HG02973 (cell line): ENCODE measurements around the gene ZFP64.
"Not testable (repeated sequence)": the region's sequence is repeated elsewhere in the genome, so short reads cannot be mapped to it uniquely, and the experiment has no call there.

Experiments
- ATAC-seq: cut with Tn5 transposase; IDR thresholded peaks from one replicate; pipeline ENCODE4 v1.9.1; 2021; ENCODE audit warnings: moderate library complexity; ENCODE audit not compliant: unreplicated experiment

Gene ZFP64

GRCh38 chr20:52207020-52207810 is 15.6 kb upstream of the ZFP64 start:
- ATAC-seq, result no peak

DNA sequence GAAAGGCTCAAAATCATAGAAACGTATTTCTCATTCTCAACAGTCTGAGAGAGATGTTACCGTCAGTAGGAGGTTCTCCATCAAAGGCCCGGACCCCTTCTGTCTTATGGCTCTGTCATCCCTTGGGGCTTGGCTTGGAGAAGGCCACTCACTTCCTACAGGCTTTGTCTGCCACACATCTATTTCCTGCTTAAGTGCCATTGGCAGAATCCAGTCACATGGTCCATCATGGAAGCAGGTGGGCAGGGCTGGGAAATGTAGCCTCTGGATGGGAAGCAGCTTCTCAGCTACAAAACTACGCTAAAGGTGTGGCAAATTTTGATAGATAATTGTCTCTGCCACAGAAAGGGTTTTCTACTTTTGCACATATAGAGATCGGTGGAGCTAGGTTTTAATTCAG is 12.6 kb upstream of the ZFP64 start:
- no peak for ATAC-seq

DNA sequence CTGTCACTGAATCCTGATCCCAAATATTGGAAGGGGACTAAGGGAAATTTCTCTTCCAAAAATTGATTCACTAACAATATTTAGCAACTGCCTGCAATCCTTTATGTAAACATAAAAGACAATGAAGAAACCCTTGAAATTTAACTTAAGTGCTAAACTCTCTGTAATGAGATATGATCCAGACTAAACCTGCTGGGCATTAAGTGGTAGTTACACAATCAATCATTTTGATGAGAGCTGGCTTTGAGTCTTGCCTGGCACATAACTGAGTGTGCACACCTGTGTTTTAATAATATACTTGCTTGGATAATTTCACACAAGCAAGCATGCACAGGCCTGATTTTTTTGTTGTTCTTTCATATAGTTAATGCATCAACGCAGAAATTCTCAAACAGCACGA is 9.8 kb upstream of the ZFP64 start:
- no peak for ATAC-seq

GRCh38 chr20:52200870-52201269 is 9.3 kb upstream of the ZFP64 start:
- ATAC-seq, result no peak

GRCh38 chr20:52196845-52197244 is 5.3 kb upstream of the ZFP64 start:
- no peak for ATAC-seq

GRCh38 chr20:52193886-52194545 is 2.4 kb upstream of the ZFP64 start:
- no peak for ATAC-seq

DNA sequence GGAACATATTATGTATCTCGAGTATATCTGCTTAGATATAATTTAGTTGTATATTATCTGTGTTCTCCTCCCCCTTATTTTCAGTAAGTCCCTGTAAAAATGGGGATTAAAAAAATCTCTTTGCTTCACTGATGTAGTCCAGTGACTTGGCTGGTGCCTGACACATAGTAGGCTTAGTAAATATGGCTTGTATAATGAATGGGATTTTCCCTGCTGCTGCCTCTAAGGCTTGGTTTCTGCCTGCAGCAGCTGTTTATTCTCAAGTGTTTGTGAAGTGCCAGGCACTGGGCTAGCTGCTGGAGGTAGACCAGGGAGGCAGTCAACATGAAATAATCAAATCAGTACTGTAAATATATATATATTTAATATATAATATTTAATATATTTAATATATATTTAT is 1.6 kb upstream of the ZFP64 start:
- no peak for ATAC-seq

DNA sequence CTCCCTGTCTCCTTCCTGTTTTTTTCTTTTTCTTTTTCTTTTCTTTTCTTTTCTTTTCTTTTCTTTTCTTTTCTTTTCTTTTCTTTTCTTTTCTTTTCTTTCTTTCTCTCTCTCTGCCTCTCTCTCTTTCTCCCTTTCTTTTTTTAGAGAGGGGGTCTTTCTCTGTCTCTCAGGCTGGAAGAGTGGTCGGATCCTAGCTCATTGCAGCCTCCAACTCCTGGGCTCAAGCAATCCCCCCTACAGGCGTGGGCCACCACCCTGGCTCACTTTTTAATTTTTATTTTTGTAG is 1.1 kb upstream of the ZFP64 start:
- not testable (repeated sequence) for ATAC-seq

DNA sequence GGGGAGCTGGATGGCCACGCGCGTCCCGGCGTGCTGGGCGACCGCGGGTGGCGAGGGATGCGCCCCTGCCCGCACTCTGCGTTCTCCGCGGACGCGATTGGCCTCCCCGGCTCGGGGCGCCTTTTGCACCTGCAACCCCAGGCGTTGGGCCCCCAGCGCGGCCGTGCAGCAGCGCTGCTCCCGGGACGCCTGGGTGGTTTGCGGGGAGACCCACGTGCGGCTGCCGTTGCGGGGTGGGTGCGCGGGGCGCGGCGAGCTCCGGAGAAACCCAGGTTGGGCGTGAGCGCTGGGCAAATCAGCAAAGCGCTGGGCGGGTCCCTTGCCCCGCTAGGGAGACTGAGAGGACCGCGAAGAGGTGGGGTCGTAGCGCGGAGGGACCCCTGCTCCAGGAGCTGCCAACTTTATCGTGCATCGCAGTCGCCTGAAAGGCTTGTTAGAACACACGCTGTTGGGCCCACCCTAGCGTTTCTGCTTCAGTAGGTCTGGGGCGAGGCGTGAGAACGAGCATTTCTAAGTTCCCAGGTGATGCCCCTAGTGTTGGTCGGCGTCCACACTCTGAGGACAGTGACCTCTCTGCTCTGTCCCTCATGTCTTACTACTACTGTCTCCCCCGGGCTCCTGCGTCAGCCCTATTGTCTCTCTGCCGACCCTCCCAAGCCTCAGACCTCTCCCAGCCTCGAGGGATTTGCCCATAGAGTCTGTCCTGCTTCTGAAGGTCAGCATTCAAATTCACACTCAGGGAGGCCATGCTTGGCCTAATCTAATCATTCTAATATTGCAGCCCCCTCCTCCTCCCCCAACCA is 538 bp upstream of the ZFP64 start:
- ATAC-seq, result peak; percentile 31

DNA sequence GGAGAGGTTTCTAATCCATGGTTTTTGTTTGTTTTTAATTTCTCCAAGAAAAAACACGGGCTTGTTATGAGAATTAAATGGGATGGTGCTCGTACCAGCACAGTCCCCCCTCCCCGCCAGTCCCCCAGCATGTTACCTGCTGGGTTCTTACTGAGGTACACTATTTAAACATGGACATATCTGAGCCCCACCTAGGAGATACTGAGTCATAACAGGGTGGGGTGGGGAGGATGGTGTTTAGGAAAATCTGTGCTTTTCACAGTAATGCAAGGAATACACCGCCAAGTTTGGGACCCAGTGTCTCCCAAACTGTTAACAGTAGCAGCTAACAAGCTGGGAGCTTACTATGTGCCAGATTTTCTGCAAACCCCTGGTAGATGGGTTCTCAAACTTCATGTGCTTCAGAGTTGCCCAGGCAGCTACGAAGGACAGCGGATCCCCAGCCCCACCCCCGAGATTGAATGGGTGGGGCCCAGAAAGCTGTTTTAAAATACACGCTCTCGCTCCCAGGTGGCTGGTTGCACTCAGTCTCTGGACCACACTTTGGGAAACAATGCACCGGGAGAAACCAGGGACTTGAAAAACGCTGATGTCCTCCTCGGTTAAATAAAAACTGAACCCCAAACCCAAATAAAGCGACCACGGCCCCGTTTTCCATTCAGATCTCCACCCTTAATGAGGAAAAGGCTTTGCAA is 995 bp downstream of the ZFP64 start:
- peak; percentile 38 for ATAC-seq

GRCh38 chr20:52181766-52182165 is 9.8 kb downstream of the ZFP64 start:
- no peak for ATAC-seq

DNA sequence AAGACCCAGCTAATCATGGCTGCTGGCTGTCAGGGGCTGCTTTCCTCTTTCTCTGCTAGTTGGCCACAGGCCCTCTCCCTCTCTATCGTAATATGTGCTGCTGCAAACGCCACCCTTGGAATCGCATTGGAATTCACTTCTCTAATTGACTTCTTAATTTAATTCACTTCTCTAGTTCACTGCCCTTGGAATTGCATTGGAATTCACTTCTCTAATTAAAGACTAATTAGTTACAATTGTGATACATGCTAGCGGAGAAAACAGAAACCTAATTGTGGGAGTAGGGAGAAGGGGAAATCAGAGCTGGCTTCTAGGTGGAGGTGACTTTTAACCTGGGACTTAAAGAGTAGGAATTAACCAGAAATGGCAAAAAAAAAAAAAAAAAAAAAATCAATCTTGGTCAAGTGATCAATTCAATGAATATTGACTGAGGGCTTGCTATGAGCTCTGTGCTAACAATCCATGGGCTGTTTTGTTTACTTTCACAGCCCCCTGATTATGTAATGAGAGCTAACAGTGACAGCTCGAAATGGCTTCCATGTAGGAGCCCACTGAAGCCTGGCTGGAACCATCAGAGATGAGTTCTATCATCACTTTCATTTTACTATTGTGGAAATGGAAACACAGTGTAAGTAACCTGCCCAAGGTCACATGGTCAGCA is 11.3 kb downstream of the ZFP64 start:
- no peak for ATAC-seq

DNA sequence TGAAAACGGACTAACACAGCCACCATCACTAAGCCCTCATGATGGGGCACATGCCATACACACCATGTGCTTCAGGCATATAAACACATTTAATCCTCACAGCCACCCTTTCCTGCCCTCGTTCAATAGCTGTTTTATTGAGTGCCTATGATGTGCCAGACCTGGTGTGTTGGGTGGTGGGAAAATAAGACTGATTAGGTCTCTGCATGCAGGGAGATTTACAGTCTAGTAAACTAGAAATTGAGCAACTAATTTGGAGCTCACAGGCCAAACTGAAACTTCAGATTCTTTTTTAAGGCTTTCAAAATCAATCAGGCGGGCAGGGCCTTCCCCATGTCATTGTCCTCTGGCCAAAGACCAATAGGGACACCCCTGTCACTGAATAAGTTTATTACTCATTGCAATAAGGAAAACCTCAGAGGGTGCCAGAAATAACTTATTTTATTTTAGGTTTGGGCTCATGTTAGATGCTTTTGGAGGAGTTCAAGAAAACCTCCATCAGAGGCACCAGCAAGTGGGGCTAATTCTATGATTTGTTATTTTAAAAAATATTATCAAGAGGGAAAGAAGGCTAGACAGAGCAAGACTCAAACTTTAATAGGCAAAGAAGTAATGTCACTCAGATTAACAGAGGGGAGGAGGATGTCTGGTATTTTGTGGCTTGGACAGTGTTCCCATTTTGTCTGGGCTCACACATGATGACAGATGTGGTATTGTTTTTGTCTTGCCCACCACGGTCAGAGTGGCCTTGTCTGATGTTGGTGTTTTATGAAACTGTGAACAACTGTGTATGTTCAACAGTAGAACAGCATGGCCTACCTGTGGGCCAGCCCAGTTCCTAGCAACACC is 12.0 kb downstream of the ZFP64 start:
- ATAC-seq, result peak; percentile 89

DNA sequence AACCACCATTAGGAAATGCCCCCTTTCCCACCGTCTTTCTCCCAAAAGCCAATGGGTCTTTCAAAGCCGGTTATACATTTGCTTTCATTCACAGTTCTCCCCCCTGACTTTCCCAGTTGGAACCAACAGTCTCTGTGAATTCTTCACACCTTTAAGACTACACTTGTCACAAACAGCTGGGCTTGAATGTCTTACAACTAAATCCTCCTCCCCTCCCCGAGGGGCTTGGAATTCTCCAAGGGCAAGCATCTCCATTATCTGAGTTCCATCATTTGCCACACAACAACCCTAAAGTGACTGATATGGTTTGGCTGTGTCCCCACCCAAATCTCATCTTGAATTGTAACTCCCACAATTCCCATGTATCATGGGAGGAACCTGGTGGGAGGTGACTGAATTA is 12.9 kb downstream of the ZFP64 start:
- no peak for ATAC-seq

DNA sequence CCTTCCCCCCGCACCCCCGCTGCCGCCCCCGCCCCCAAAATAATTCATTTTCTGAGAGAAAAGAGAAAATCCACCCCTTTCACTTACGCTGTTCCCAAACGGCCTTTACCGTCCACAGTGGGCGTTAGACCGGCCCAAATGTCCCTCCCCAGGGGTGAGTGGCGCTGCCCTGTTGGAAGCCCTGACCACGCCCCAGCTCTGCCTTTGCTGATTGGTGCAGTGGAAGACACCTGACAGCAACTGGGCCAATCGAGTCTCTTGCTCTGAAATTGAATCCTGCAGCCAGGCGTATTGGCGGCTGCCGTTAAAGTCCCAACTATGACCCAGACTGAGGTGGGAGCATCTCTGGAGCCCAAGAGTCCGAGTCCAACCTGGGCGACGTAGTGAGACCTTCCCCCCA is 15.7 kb downstream of the ZFP64 start:
- ATAC-seq, result no peak

DNA sequence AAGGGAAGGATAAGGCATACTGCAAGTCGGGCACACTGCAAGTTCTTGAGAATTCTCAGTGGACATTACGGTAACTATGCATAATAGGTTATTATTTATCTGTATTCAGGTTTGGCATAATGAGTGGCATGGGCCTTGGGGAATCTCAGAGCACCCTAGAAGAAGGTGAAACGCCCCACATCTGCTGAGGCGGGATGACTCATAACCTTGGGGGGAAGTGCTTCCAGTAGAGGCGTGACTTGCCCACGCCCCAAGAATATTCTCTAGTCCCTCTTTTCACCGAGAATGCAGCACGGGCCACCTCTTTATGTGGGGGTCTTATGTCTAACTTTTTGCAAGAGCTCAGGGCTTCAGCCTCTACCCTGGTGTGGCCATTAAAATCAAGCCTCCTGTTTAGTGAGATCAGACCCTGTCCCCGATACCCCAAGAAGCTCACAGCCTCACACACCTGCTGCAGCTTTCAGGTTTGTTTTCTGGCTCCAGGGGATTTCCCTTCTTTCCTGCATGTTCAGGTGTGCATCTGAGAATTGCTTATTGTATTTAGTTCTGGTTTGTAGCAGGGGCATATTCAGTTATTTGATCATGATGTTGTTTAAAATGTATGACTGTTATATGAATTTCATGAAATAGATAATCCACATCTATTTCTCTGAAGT is 19.1 kb downstream of the ZFP64 start:
- ATAC-seq, result peak; percentile 87

DNA sequence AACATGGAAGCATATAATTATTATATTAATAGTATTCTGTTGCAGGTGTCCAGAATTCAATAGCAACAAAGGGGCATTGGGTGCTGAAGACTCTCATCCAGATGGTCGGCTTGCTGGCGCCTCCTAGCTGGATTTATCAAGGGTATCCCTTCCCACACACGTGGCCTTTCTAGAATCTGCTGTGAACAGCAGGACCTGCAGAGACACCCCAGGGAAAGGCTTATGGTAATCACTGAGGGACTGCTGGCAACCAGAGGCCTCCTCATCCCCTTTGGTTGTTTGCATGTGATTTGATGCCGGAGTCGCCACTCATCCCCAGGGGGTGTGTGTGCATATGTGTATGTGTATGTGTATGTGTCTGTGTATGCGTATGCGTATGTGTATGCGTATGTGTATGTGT is 20.6 kb downstream of the ZFP64 start:
- ATAC-seq, result no peak

GRCh38 chr20:52168116-52168515 is 23.5 kb downstream of the ZFP64 start:
- ATAC-seq, result no peak

DNA sequence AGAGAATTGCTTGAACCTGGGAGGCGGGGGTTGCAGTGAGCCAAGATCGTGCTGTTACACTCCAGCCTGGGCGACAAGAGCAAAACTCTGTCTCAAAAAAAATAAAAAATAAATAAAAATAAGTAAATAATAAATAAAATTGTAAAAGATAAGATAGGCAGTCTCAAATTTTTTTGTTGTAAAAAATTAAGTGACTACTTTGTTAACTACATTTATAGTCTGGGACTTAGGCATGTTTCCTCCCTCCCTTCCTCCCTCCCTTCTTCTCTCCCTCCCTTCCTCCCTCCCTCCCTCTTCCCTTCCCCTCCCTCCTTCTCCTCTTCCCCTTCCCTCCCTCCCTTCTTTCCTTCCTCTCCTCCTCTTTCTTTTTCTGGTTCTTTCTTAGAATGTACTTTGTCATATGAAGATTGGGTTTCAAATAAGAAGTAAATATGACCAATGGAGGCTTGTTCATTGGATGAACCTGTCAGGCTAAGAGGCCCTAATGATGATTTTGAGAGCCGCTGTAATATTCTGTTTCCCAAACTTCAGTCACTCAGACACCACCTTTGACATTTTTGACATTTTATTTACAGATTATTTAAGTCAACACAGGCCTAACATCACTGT is 24.2 kb downstream of the ZFP64 start:
- no peak for ATAC-seq
